ENCODE data around the gene SRGAP3.

- TF ChIP-seq ZSCAN29 (IDR thresholded peaks at IDR 0.05) (no peak), POLR2A (IDR thresholded peaks at IDR 0.05; ENCODE audit: low read depth, low read length) (no peak)
These were observed 6.5 kb upstream of the SRGAP3 start for GRCh38 chr3:9255976-9256375.
